ENCODE measurements around the gene TSR1. TPM values are rescaled to one million over a fixed set of nuclear protein-coding genes. Genes with fewer than 3 reads are reported as not detected.

Gene TSR1
- total and polyA plus RNA-seq, 2 donors (not counting 1 experiment from before 2014, with no cell fraction given) = 10.2 to 31.5 TPM

DNA sequence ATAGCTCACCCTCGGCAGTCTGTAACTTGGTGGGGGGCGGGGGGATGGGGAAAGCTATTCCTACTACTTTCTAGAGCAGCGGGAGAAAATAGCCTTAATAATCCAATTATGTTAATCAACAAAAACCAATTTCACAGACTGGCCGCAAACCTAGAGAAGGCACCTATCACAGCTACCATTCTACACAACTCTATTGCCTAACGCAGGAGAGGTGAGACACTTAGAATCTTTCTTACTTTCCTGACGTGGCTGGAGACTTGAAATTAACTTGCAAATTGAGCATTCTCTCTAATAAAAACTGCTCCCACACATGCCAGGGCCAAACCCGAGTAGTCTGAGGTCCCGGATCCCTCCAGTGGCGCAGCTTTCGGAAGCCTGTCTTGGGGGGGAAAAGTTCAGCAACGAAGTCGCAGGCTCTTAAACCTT, 33.5 kb downstream of the TSR1 start:
- Histone ChIP-seq H3K36me3 (replicated peaks in 1 of 2; ENCODE audit: control extremely low read depth in 1 of 2, control insufficient read depth in 1 of 2, extremely low read depth in 1 of 2, insufficient read depth in 2 of 2, low read length in 1 of 2) (peaks cover 0 to 21% of the 10 kb centered on the region in 2 experiments), H4K20me1 (ENCODE audit: control insufficient read depth, insufficient read depth, low read length, poor library complexity, severe bottlenecking) (no peaks in the 10 kb centered on the region), H3K9ac (ENCODE audit: low read length) (peak overlapping the region; percentile 89), H3K27me3 (replicated peaks in 1 of 4; ENCODE audit: control extremely low read depth in 1 of 4, control insufficient read depth in 3 of 4, insufficient read depth in 4 of 4, low read length in 3 of 4) (no peaks in the 10 kb centered on the region), H3K4me1 (ENCODE audit: control insufficient read depth in 2 of 2, insufficient read depth in 2 of 2, low read length in 2 of 2) (peaks cover 6 to 19% of the 10 kb centered on the region in 2 donors), H3K4me2 (replicated peaks; ENCODE audit: low read depth, low read length, poor library complexity, severe bottlenecking) (peak overlapping the region; percentile 92), H3K27ac (ENCODE audit: low read length in 2 of 2) (peak overlapping the region in 1 of 2 donors; percentile 85), H3K4me3 (ENCODE audit: control extremely low read depth in 1 of 5, extremely low read depth in 1 of 5, insufficient read depth in 1 of 5, low read depth in 2 of 5, low read length in 4 of 5) (peak overlapping the region; percentile 78 to 98 (median 95)), H3K9me3 (ENCODE audit: control extremely low read depth in 1 of 3, control insufficient read depth in 2 of 3, insufficient read depth in 1 of 3, low read length in 2 of 3) (no peaks in the 10 kb centered on the region), H3K79me2 (ENCODE audit: control insufficient read depth, insufficient read depth, low read length) (peaks cover 54% of the 10 kb centered on the region), H2AFZ (ENCODE audit: insufficient read depth, low read depth, low read length, poor library complexity, severe bottlenecking) (peak overlapping the region; percentile 85)
- Mint-ChIP-seq H3K27ac (peak overlapping the region; percentile 85), H3K27me3 (no peaks in the 10 kb centered on the region), H3K4me3 (peak overlapping the region; percentile 91), H3K4me1 (peaks cover 11% of the 10 kb centered on the region), H3K9me3 (ENCODE audit: insufficient read depth) (no peaks in the 10 kb centered on the region)
- no peak for ATAC-seq (ENCODE audit: low read depth)
- WGBS (ENCODE audit: insufficient coverage) = 1% methylated on average over 9 of the region's 12 CpGs
- CTCF ChIA-PET = interaction anchor here (1.1 to 2.8 kb wide), 6 partner anchors 10 to 250 kb away, joined by 3 to 8 read pairs (median 6); partner anchors contain the start of gene HIC1
- DNase-seq = no peak
- TF ChIP-seq EZH2 (IDR thresholded peaks at IDR 0.05; ENCODE audit: borderline replicate concordance, insufficient read depth, low read depth, low read length, poor library complexity, severe bottlenecking) = no peak
- TF ChIP-seq, protein P1, sequence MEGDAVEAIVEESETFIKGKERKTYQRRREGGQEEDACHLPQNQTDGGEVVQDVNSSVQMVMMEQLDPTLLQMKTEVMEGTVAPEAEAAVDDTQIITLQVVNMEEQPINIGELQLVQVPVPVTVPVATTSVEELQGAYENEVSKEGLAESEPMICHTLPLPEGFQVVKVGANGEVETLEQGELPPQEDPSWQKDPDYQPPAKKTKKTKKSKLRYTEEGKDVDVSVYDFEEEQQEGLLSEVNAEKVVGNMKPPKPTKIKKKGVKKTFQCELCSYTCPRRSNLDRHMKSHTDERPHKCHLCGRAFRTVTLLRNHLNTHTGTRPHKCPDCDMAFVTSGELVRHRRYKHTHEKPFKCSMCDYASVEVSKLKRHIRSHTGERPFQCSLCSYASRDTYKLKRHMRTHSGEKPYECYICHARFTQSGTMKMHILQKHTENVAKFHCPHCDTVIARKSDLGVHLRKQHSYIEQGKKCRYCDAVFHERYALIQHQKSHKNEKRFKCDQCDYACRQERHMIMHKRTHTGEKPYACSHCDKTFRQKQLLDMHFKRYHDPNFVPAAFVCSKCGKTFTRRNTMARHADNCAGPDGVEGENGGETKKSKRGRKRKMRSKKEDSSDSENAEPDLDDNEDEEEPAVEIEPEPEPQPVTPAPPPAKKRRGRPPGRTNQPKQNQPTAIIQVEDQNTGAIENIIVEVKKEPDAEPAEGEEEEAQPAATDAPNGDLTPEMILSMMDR (IDR thresholded peaks at IDR 0.05) = no peak
- POLR2A ChIA-PET = no interaction called here
- intact Hi-C loops (cut with micrococcal nuclease) = loop anchor here (1.0 to 5.0 kb wide), 3 partner anchors 34 to 210 kb away; partner anchors contain the start of genes METTL16 and TSR1

DNA sequence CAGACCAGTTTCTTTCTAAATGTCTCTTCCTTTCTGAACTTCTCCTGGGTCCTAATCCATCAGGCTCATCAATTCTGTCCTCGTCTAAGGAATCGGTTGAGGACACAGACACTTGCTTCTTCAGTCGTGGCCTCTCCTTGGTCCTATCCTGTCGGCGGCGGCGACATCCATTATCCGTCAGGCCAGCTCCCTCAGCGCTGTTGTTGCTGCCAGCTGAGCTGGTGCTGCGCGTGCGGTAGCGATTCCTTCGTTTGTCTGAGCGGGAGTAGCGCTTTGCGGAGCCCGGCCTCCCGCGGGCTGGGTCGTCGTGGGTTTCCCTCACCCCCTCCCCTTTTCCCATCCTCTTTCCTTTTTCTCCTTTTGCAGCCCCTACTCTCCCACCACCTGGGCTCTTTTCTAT, 36.5 kb downstream of the TSR1 start:
- 96% methylated on average over 19 of the region's 22 CpGs for WGBS (ENCODE audit: insufficient coverage)
- Histone ChIP-seq H3K27me3 (replicated peaks in 1 of 4; ENCODE audit: control extremely low read depth in 1 of 4, control insufficient read depth in 3 of 4, insufficient read depth in 4 of 4, low read length in 3 of 4) (no peaks in the 10 kb centered on the region), H3K36me3 (replicated peaks in 1 of 2; ENCODE audit: control extremely low read depth in 1 of 2, control insufficient read depth in 1 of 2, extremely low read depth in 1 of 2, insufficient read depth in 2 of 2, low read length in 1 of 2) (peaks cover 0 to 49% of the 10 kb centered on the region in 2 experiments), H3K4me2 (replicated peaks; ENCODE audit: low read depth, low read length, poor library complexity, severe bottlenecking) (no peak overlapping the region), H3K4me1 (ENCODE audit: control insufficient read depth in 2 of 2, insufficient read depth in 2 of 2, low read length in 2 of 2) (peaks cover 6 to 19% of the 10 kb centered on the region in 2 donors), H3K79me2 (ENCODE audit: control insufficient read depth, insufficient read depth, low read length) (peaks cover 65% of the 10 kb centered on the region), H3K27ac (ENCODE audit: low read length in 2 of 2) (no peak overlapping the region), H4K20me1 (ENCODE audit: control insufficient read depth, insufficient read depth, low read length, poor library complexity, severe bottlenecking) (no peaks in the 10 kb centered on the region), H3K9me3 (ENCODE audit: control extremely low read depth in 1 of 3, control insufficient read depth in 2 of 3, insufficient read depth in 1 of 3, low read length in 2 of 3) (no peaks in the 10 kb centered on the region), H2AFZ (ENCODE audit: insufficient read depth, low read depth, low read length, poor library complexity, severe bottlenecking) (no peak overlapping the region), H3K4me3 (ENCODE audit: control extremely low read depth in 1 of 5, extremely low read depth in 1 of 5, insufficient read depth in 1 of 5, low read depth in 2 of 5, low read length in 4 of 5) (no peak overlapping the region), H3K9ac (ENCODE audit: low read length) (no peak overlapping the region)
- no peaks in the 10 kb centered on the region for H3K9me3 Mint-ChIP-seq (ENCODE audit: insufficient read depth)
- peaks cover 9% of the 10 kb centered on the region for H3K4me1 Mint-ChIP-seq
- POLR2A ChIA-PET = no interaction called here
- no peak for ATAC-seq (ENCODE audit: low read depth)
- DNase-seq = no peak
- no peak overlapping the region for H3K4me3 Mint-ChIP-seq
- TF ChIP-seq EZH2 (IDR thresholded peaks at IDR 0.05; ENCODE audit: borderline replicate concordance, insufficient read depth, low read depth, low read length, poor library complexity, severe bottlenecking) = no peak
- TF ChIP-seq, protein P1 (IDR thresholded peaks at IDR 0.05) = no peak
- no peaks in the 10 kb centered on the region for H3K27me3 Mint-ChIP-seq
- CTCF ChIA-PET = no interaction called here
- intact Hi-C loops (cut with micrococcal nuclease) = loop anchor here (5.0 kb wide), 2 partner anchors 53 to 213 kb away; partner anchors contain the start of gene METTL16
- no peak overlapping the region for H3K27ac Mint-ChIP-seq

Data from B cell (primary cell).